ENCODE data around the gene MRGPRG.
"Not testable (repeated sequence)": the region's sequence is repeated elsewhere in the genome, so short reads cannot be mapped to it uniquely, and the experiment has no call there.

The MRGPRG gene

DNA sequence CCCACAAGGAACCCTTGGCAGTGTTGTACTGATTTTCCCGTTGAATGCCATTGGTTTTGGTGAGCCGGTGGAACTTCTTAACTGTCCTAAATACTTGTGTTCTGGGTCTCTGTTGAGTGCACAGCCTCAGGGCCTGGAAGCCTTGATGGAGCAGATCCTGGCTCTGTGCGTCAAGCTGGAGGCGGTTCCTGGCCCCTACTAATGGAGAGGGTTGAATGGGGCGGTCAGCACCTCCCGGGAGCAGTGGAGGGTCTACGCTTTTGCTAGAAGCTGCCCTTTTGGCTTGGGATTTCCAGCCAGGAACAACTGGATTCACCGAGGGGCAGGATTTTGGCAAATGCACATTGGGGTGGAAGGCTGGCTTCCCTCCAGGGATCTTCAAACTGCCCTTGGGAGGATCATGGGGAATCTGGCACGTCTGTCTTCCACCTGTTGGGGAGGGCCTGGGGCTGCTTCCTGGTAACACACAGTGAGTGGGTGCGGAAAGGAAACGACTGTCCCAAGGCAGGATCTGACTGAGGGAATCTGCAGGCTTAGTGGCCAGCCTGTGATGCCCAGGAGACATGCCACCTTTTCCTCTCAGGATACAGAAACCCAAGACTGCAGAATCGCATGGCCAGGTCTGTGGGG, 46.6 kb downstream of the MRGPRG start:
- TF ChIP-seq, protein P1, sequence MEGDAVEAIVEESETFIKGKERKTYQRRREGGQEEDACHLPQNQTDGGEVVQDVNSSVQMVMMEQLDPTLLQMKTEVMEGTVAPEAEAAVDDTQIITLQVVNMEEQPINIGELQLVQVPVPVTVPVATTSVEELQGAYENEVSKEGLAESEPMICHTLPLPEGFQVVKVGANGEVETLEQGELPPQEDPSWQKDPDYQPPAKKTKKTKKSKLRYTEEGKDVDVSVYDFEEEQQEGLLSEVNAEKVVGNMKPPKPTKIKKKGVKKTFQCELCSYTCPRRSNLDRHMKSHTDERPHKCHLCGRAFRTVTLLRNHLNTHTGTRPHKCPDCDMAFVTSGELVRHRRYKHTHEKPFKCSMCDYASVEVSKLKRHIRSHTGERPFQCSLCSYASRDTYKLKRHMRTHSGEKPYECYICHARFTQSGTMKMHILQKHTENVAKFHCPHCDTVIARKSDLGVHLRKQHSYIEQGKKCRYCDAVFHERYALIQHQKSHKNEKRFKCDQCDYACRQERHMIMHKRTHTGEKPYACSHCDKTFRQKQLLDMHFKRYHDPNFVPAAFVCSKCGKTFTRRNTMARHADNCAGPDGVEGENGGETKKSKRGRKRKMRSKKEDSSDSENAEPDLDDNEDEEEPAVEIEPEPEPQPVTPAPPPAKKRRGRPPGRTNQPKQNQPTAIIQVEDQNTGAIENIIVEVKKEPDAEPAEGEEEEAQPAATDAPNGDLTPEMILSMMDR (IDR thresholded peaks at IDR 0.05; ENCODE audit: insufficient read depth, missing control alignments), result no peak
- no peak for FAIRE-seq
- no peak for DNase-seq (ENCODE audit: insufficient read length, low spot score)

DNA sequence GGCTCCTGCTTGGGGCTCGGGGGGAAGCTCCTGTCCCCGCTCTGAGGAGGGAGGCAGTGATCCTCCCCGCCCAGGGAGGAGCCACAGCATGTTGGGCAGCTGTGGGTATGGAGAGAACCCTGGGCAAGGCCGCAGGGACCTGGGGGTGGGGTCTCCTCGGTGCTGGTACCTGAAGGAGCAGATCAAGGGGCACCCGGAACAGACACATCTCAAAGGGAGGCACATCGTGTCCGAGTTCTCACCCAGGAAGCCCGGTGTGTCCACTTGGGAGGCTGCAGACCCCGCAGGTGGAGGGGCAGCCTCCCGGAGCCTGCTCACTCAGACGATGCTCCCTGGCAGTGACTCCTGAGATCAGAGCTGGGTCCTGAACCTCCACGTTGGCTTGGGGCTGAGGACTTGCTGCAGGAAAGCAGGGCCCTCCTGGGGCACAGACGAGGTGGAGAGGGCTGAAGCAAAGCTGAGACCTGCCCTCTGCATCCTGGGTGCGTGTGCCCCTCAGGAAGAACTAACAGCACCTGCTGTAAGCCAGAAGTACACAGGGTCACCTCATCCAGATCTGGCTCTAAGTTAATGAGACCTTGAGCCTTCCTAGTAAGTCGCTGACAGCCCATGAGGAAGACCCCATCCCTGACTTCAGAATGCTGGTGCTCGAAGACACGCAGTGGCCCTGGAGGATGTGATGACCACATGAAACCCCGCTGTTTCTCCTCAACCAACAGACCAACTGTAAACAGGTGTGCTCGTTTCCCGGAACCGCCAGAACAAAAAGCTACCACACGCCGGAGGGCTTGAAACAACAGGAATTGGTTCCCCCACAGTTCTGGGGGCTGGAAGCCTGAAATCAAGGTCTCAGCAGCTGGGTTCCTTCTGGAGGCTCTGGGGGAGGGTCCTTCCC, 47.6 kb downstream of the MRGPRG start:
- TF ChIP-seq, protein P1 (IDR thresholded peaks at IDR 0.05; ENCODE audit: insufficient read depth, missing control alignments), result no peak
- FAIRE-seq, result no peak
- no peak for DNase-seq (ENCODE audit: insufficient read length, low spot score)

DNA sequence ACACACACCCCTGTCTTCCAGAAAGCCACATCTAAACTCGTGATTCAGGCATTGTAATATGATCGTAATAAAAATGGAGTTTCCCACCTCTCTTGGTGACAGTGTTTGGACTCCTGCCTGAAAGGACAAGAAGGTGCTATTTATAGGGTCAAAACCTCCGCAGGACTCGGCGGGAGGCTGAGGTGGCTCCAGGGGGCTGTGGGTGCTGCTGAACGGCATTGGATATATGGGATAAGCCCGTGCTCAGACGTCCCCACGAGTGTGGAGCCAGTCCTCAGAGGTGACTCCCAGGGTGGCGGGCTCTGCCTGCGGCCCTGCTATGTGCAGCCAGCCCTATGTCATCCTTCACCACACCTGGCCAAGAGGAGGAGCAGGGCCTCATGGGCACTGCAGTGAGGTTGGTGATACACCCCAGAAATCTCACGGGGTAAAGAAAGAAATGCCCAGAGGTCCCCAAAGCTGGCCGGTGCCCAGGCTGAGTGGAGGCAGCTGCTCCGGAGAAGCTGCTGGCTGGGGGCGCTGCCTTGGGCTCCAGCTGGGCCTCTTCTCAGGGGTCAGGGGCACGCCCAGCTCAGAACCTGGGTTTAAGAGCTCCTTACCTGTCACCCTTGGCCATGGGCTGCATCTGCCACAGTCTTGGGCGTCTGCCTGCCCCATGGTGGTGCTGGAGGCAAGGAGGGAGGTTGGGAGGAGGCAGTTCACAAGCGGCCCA, 48.4 kb downstream of the MRGPRG start:
- DNase-seq (ENCODE audit: insufficient read length, low spot score) (no peak), FAIRE-seq (no peak)
- TF ChIP-seq, protein P1 (IDR thresholded peaks at IDR 0.05; ENCODE audit: insufficient read depth, missing control alignments), result no peak

DNA sequence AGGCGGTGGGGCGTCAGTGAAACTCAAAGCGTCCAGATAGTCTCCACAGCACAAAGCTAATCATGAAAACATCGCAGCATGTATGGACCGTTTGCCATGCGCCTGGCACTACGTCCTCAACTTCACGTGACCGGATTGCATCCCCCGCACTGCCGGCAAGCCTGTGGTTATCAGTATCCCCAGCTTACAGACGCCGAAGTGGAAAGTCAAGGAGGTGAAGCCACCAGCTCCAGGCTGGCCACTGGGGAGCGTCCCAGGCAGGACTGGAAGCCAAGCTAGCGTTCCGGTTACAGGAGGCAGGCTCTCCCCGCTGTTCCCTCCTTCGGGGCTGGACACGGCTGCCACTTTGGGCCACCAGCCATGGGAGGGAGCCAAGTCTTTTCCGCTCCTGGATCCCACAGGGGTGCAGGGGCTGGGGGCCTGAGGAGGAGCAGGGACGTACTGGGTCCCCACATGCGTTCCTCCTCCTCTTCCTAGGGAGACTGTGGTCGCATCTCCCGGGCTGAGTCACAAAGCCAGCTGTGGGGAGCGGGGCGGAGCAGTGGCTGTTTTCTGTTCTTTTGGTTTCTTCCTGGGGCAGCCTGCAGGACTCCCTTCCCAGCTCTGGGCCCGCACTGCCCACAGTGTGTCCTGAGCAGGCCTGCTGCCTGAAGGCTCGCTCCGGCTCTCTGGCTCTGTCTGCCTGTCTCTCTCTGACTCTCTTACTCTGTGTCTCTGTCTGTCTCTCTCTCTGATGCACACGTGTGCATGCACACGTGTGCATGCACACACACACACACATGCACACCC, 49.2 kb downstream of the MRGPRG start:
- FAIRE-seq (no peak), DNase-seq (ENCODE audit: insufficient read length, low spot score) (no peak)
- TF ChIP-seq, protein P1 (IDR thresholded peaks at IDR 0.05; ENCODE audit: insufficient read depth, missing control alignments), result no peak

DNA sequence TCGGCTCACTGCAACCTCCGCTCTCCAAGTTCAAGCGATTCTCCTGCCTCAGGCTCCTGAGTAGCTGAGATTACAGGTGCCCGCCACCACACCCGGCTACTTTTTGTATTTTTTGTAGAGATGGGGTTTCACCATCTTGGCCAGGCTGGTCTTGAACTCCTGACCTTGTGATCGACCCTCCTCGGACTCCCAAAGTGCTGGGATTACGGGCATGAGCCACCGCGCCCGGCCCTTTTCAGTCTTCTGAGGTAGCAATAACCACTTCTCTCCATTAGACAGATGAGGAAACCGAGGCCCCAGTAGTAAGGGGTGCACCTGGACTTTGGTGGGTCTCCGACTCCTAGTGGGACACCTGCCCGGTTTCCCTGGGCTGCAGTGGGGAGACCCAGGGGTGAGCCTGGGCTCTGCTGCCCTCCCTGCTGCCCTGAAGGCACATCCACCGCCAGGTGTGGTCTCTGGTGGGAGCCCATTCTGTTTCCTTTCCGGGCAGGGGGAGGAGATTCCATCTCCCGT, 49.8 kb downstream of the MRGPRG start:
- not testable (repeated sequence) for FAIRE-seq; DNase-seq (ENCODE audit: insufficient read length, low spot score)

Data from D721Med (cell line).